Measurements from ENCODE around the gene TBRG4.

- TF ChIP-seq CTCF (IDR thresholded peaks at IDR 0.05) (no peak), POLR2A (IDR thresholded peaks at IDR 0.05) (no peak), EP300 (IDR thresholded peaks at IDR 0.05) (no peak)
Measured at GRCh38 chr7:45103958-45104843, 7.3 kb downstream of the TBRG4 start.

Measured in ovary (tissue), 3 donors.